ENCODE measurements around the gene SNAPC4. TPM values are rescaled to one million over a fixed set of nuclear protein-coding genes. Genes with fewer than 3 reads are reported as not detected.

The SNAPC4 gene
- total RNA-seq, 1 experiment from 2014 or later = 10.8 TPM

GRCh38 chr9:136399176-136400037, 563 bp downstream of the SNAPC4 start:
- Histone ChIP-seq H3K27ac (ENCODE audit: low read length) (peak overlapping the region; percentile 74), H3K27me3 (ENCODE audit: control insufficient read depth, insufficient read depth, low read length) (no peaks in the 10 kb centered on the region), H3K9me3 (ENCODE audit: control insufficient read depth, insufficient read depth, low read depth, low read length) (no peaks in the 10 kb centered on the region), H3K36me3 (ENCODE audit: control insufficient read depth, insufficient read depth, low read length) (peaks cover under 1% of the 10 kb centered on the region), H3K4me3 (ENCODE audit: low read depth in 2 of 2, low read length in 2 of 2) (peak overlapping the region; percentile 76 to 79), H3K4me1 (ENCODE audit: control insufficient read depth, insufficient read depth, low read length) (peaks cover 9% of the 10 kb centered on the region; the same call in 1 of the 2 replicates)
- intact Hi-C loops (cut with micrococcal nuclease; ENCODE audit: unreplicated experiment) (no loop called here), in situ Hi-C loops (cut with HindIII; ENCODE audit: low pct_unique_long_range_greater_than_20kb, low sequenced_read_pairs) (no loop called here)
- ChIA-PET POLR2A (no interaction called here), CTCF (no interaction called here)
- TF ChIP-seq SIN3A (IDR thresholded peaks at IDR 0.05; ENCODE audit: borderline replicate concordance, insufficient read depth, low read depth, low read length) (no peak), CTCF (IDR thresholded peaks at IDR 0.05) (no peak), TCF7L2 (IDR thresholded peaks at IDR 0.05; ENCODE audit: low read depth, low read length) (no peak)
- BruUV-seq (replicated peaks) = no TSS peak
- ATAC-seq (peak; percentile 15), DNase-seq (ENCODE audit: low read depth, low spot score) (no peak)

GRCh38 chr9:136398286-136398685, 1.7 kb downstream of the SNAPC4 start:
- DNase-seq (ENCODE audit: low read depth, low spot score) (no peak), ATAC-seq (no peak)
- POLR2A ChIA-PET = no interaction called here
- BruUV-seq (replicated peaks) = no TSS peak
- H3K9me3 ChIP-seq (ENCODE audit: control insufficient read depth, insufficient read depth, low read depth, low read length) = no peaks in the 10 kb centered on the region
- no peak overlapping the region; a peak in 2 of 4 replicates for H3K4me3 ChIP-seq (ENCODE audit: low read depth in 2 of 2, low read length in 2 of 2)
- peaks cover 9% of the 10 kb centered on the region; the same call in 1 of the 2 replicates for H3K4me1 ChIP-seq (ENCODE audit: control insufficient read depth, insufficient read depth, low read length)
- H3K27me3 ChIP-seq (ENCODE audit: control insufficient read depth, insufficient read depth, low read length) = no peaks in the 10 kb centered on the region
- no peak overlapping the region for H3K27ac ChIP-seq (ENCODE audit: low read length)
- intact Hi-C loops (cut with micrococcal nuclease; ENCODE audit: unreplicated experiment) (no loop called here), in situ Hi-C loops (cut with HindIII; ENCODE audit: low pct_unique_long_range_greater_than_20kb, low sequenced_read_pairs) (no loop called here)
- TF ChIP-seq TCF7L2 (IDR thresholded peaks at IDR 0.05; ENCODE audit: low read depth, low read length) = no peak
- no peak for TF ChIP-seq POLR2AphosphoS5 (IDR thresholded peaks at IDR 0.05; ENCODE audit: low read depth, low read length)
- TF ChIP-seq CTCF (IDR thresholded peaks at IDR 0.05) = no peak
- no peak for TF ChIP-seq SIN3A (IDR thresholded peaks at IDR 0.05; ENCODE audit: borderline replicate concordance, insufficient read depth, low read depth, low read length)
- TF ChIP-seq REST (IDR thresholded peaks at IDR 0.05; ENCODE audit: insufficient read depth in 1 of 2, low read depth in 2 of 2, low read length in 1 of 2) = no peak
- CTCF ChIA-PET = no interaction called here
- no peaks in the 10 kb centered on the region; the same call in none of the 2 replicates for H3K36me3 ChIP-seq (ENCODE audit: control insufficient read depth, insufficient read depth, low read length)
